LNCAP (cell line): ENCODE results near the gene LZTS2.

Source experiments
- CTCF ChIP-seq: fragments of 450-650 bp; IDR thresholded peaks from 2 replicates; pipeline ENCODE4 v1.5.1; 2017; ENCODE audit warnings: mild to moderate bottlenecking

The LZTS2 gene

GRCh38 chr10:101054351-101054750 lies 54.7 kb downstream of the LZTS2 start:
- no peak for TF ChIP-seq CTCF

- no peak for TF ChIP-seq CTCF
Measured at GRCh38 chr10:101054876-101055275, 55.3 kb downstream of the LZTS2 start.

GRCh38 chr10:101055411-101055810 lies 55.8 kb downstream of the LZTS2 start:
- TF ChIP-seq CTCF: no peak

GRCh38 chr10:101056365-101057151 lies 57.0 kb downstream of the LZTS2 start:
- TF ChIP-seq CTCF: no peak
